NCI-H146 (cell line): ENCODE results near the gene MED31.
A peak's percentile ranks its signal among the peaks of the same experiment; 100 is the strongest.
"Not testable (repeated sequence)": the region's sequence is repeated elsewhere in the genome, so short reads cannot be mapped to it uniquely, and the experiment has no call there.

Experiments used
- DNase-seq: peaks from one replicate; lab custom pipeline; 2025; lab: John Stamatoyannopoulos, UW

The MED31 gene

GRCh38 chr17:6651354-6651918 lies at the start of gene MED31, which contains the start of gene C17orf100:
Gene MED31, minus strand, starts transcription at chr17:6651605. Its CDS starts 77 bp downstream, at chr17:6651528.
Gene C17orf100, plus strand, starts transcription at chr17:6651762. Its CDS starts 152 bp downstream, at chr17:6651914.
- DNase-seq, result peak; percentile 92

DNA sequence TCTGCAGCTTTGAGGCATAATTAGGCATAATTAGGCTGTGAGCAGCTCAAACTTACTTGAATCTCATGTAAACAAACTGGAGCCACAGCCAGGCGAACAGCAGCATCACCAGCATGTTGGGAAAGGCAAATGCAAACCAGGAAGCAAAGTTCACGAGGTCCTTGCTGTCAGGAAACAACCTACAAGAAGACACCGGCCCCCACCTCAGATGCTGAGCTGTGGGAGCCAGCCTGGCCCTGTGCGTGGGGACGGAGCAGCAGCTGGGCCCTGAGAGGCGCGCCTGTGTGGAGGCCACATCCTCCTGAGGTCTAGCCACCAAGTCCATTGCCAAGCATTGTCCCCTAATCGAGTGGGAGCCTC lies 49.5 kb upstream of the MED31 start:
- no peak for DNase-seq

- DNase-seq, result no peak
Observed at GRCh38 chr17:6699997-6700947, 48.9 kb upstream of the MED31 start.

- no peak for DNase-seq
Observed at GRCh38 chr17:6698004-6698403, 46.6 kb upstream of the MED31 start.

- no peak for DNase-seq
Observed at GRCh38 chr17:6696906-6697305, 45.5 kb upstream of the MED31 start.

GRCh38 chr17:6695565-6695964 lies 44.2 kb upstream of the MED31 start:
- DNase-seq, result no peak

GRCh38 chr17:6695051-6695450 lies 43.6 kb upstream of the MED31 start:
- DNase-seq, result no peak

GRCh38 chr17:6691958-6692357 lies 40.6 kb upstream of the MED31 start:
- not testable (repeated sequence) for DNase-seq

DNA sequence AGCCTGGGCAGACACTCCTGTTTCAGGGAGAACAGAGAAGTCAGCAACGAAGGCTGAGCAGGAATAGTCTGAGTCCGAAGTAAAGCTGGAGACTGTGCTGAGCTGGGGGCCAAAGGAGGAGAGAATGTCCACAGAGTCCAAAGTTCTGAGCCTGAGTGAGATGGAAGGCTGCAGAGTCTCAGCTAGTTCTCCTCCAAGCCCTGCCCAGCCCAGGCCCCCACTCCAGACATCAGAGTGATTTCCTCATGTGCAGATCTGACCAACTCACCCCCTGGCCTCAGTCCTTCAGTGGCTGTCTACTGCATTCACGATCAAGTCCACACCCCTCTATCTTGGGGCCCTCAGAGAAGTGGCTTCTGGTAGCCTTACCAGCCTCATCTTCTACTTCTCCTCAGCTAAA lies 40.1 kb upstream of the MED31 start:
- no peak for DNase-seq

DNA sequence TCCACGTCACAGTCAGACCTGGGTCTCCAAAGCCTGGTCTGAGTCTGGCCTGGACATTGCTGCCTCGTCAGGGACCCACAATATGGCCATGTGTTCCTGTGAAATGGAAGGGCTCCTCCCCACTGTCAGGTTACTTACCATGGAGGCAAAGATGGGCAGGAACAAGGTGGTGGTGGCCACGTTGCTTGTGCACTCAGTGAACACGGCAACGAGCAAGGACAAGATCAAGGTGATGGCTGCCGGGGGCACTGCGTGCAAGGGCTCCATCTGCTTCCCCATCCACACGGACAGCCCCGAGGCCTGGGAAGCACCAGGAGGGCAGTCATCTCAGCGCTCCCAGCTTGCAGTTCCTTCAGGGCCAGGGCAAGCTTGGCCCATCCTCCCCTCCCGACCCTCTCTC lies 39.2 kb upstream of the MED31 start:
- DNase-seq, result no peak

DNA sequence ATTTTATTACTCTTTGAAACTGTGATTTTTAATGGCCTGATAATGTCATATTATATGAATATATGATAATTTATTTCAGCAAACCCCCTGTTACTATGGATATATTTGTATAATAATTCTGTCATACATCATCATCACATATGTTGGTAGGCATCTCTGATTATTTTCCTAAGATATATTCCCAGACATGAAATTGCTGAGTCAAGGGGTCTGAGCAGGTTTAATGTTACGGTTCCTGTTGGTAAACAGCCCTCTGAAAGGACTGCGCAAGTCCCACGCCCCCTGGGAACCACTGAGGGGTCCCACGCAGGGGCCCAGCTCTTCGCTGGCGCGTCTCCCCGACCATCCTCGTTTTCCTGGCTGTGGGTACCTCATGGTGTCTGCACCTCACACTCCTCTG lies 37.5 kb upstream of the MED31 start:
- no peak for DNase-seq

DNA sequence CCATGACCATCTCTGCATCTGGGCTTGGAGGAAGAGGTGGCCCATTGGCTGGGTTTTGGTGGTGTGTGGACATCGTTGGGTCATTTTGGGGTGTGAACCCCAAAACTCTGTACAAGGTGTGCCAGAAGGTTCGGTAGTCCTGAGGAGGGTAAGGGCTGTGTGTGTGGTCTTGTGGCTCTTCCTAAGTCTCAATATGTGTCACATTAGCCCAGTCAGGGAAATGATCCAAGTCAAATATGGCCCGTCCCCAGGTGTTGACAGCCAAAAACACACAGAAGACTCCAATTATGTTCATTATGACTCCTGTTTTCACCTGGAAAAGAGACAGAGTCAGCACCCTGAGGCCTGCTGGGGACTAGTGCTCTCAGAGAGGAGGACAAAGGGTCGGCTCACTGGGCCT lies 34.6 kb upstream of the MED31 start:
- peak; percentile 8 for DNase-seq

DNA sequence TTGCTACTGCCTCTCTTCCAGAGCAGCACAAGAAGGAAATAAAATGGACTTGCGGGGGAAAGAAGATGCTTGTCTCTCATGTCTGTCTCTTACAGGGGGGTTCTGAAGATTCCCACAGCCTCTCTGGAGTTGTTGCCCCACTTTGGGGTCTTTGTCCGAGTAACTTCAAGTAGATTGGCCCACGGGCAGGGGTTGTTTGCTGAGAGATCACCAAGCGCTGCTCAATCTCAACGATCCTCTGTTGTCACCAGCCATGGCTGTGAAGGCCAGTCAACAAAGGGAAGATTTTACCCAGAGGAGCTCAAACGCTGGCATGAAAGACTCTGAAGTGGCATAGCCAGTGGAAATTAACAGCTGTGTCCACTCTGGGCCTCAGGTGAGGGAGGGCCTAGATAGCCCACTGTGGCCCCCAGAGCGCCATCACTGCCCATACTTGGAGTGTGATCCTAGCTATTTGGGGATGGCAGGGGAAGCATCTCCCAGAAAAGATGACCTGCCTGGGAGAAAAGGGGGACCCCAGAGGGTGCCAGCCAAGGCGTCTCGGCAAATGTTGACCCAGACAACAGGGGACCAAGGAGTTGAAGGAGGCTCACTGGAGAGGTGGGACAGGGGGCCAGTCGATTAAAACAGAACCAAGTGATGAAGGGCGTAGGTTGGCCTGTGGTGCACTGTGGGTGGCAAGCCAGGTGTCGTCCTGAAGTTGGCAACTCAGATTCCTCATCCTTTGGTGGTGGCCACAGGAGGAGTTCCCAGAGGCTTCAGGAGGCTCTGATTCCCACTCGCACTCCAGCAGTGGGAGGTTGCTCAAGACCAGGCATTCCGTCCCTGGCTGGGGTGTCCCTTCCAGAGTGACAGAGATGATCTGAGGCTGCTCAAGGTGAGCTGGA lies 33.7 kb upstream of the MED31 start:
- DNase-seq, result no peak

- DNase-seq, result peak; percentile 3
Observed at GRCh38 chr17:6684460-6684783, 33.0 kb upstream of the MED31 start.

- DNase-seq, result no peak
Observed at GRCh38 chr17:6683730-6684459, 32.5 kb upstream of the MED31 start.

DNA sequence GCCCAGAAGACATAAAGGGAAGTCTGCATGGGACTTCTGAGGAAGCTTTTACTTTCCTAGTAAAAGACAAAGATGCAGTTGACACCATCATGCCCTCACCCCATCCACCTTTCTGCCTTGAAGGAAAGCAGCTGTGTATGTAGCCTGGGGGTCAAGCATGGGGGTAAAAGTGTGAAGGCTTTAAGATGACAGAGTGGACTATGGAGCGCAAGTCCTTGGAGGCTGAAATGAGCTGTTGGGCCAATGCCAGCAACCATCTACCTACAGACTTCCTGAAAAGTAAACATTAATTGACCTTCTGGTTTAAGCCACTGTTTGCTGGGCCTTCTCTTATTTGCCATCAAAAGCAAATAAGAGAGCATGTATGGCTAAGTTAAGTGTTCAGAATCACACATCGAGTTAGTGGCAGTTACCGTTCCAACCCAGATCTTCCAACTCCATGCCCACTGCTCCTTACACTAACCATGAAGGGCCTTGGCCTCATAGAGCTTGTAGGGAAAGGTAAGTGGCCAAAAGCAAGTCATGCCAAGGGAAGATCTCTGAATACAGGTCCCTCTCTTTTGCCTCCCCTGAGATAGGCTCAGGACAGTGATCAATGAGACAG lies 31.8 kb upstream of the MED31 start:
- no peak for DNase-seq

- no peak for DNase-seq
Observed at GRCh38 chr17:6682339-6682738, 30.9 kb upstream of the MED31 start.

DNA sequence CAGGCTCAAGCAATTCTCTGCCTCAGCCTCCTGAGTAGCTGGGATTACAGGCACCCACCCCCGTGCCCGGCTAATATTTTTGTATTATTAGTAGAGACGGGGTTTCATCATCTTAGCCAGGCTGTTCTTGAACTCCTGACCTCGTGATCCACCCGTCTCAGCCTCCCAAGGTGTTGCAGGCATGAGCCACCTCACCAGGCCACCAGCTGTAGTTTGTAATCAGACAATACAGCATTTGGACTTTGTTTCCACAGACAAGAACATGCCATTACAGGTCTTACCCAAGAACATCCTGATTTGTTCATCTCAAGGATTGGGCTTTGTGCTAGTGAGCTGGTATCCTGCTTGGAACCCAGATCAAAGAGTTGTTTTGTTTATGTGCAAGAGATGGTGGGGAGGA lies 30.3 kb upstream of the MED31 start:
- DNase-seq, result no peak

- no peak for DNase-seq
Observed at GRCh38 chr17:6681176-6681575, 29.8 kb upstream of the MED31 start.

- no peak for DNase-seq
Observed at GRCh38 chr17:6679241-6679640, 27.8 kb upstream of the MED31 start.

GRCh38 chr17:6677946-6678345 lies 26.5 kb upstream of the MED31 start:
- DNase-seq, result no peak
